Measurements from ENCODE around the gene LPAR5.

DNA sequence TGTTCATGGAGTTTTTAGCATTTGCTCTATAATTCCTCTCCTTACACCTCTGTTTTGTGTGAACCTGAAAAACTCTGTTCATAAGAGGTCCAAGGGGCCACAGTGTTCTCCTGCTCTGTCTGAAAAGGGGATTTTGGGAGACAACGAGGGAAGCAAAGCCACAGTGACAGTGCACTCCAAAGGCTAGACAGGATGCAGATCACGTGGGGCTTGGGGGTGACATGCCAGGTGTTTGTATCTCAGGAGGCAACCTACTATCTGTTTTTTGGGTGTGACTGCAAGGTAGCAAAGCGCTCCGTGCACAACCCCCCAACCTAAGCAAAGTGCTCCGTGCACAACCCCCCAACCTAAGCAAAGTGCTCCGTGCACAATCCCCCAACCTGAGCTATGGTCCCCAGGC is 23.5 kb downstream of the LPAR5 start:
- TF ChIP-seq, protein P1, sequence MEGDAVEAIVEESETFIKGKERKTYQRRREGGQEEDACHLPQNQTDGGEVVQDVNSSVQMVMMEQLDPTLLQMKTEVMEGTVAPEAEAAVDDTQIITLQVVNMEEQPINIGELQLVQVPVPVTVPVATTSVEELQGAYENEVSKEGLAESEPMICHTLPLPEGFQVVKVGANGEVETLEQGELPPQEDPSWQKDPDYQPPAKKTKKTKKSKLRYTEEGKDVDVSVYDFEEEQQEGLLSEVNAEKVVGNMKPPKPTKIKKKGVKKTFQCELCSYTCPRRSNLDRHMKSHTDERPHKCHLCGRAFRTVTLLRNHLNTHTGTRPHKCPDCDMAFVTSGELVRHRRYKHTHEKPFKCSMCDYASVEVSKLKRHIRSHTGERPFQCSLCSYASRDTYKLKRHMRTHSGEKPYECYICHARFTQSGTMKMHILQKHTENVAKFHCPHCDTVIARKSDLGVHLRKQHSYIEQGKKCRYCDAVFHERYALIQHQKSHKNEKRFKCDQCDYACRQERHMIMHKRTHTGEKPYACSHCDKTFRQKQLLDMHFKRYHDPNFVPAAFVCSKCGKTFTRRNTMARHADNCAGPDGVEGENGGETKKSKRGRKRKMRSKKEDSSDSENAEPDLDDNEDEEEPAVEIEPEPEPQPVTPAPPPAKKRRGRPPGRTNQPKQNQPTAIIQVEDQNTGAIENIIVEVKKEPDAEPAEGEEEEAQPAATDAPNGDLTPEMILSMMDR (IDR thresholded peaks at IDR 0.05), result no peak
- TF ChIP-seq POLR2A (IDR thresholded peaks at IDR 0.05), result no peak
